B cell (primary cell): ENCODE data around the gene RTN4RL1. TPM values are rescaled to one million over a fixed set of nuclear protein-coding genes. Genes with fewer than 3 reads are reported as not detected.

ENCODE experiments used
- ATAC-seq: fragments of 200-7000 bp; cut with Tn5 transposase; one replicate; pipeline ENCODE4 v1.10.0; 2021; ENCODE audit warnings: low read depth, mild to moderate bottlenecking, moderate number of reproducible peaks, moderate library complexity
- CTCF ChIA-PET: fragments of 350-600 bp; sonication (Branson Sonifier 250); formaldehyde crosslinking; loops from one replicate; lab custom pipeline; 2021; ENCODE audit warnings: antibody characterized with exemption, inconsistent platforms; lab: Charles Lee
- POLR2A ChIA-PET: fragments of 350-600 bp; sonication (Branson Sonifier 250); formaldehyde crosslinking; loops from one replicate; lab custom pipeline; 2021; ENCODE audit warnings: antibody characterized with exemption; lab: Charles Lee
- DNase-seq: peaks from one replicate; pipeline ENCODE4 v3.0.0; 2013
- H2AFZ ChIP-seq: 2 replicates; pipeline ENCODE4 v1.6.1; 2012; ENCODE audit warnings: mild to moderate bottlenecking, low read depth, low read length; ENCODE audit not compliant: insufficient read depth, poor library complexity, severe bottlenecking
- H3K27ac ChIP-seq, 2 donors: 1 replicate in 1 of 2; 2 replicates in 1 of 2; pipeline ENCODE4 v1.5.1; 2012 to 2013; ENCODE audit warnings: low read length in 2 of 2, mild to moderate bottlenecking in 2 of 2, moderate library complexity in 1 of 2
- H3K27me3 ChIP-seq, 4 experiments: fragments of 200-600 bp in 1 of 4; sonication (generic) in 1 of 4; replicated peaks in 1 of 4; 1 replicate in 2 of 4; 2 replicates in 2 of 4; pipeline versions ENCODE4 v1.6.1 to v1.7.0; 2013 to 2016; ENCODE audit warnings: low read length in 3 of 4, mild to moderate bottlenecking in 2 of 4, mixed read lengths in 1 of 4, moderate library complexity in 1 of 4; ENCODE audit not compliant: insufficient read depth in 4 of 4, control insufficient read depth in 3 of 4; ENCODE audit errors: control extremely low read depth in 1 of 4
- H3K36me3 ChIP-seq, 2 experiments: replicated peaks in 1 of 2; 1 replicate in 1 of 2; 2 replicates in 1 of 2; pipeline versions ENCODE4 v1.6.1 to v1.7.1; 2013; ENCODE audit warnings: low read length in 1 of 2; ENCODE audit not compliant: insufficient read depth in 2 of 2, control insufficient read depth in 1 of 2; ENCODE audit errors: control extremely low read depth in 1 of 2, extremely low read depth in 1 of 2
- H3K4me1 ChIP-seq, 2 donors: fragments of 200-600 bp in 1 of 2; sonication (generic) in 1 of 2; 1 replicate in 1 of 2; 2 replicates in 1 of 2; pipeline versions ENCODE4 v1.5.1 to v1.6.1; 2013 to 2017; ENCODE audit warnings: low read length in 2 of 2; ENCODE audit not compliant: control insufficient read depth in 2 of 2, insufficient read depth in 2 of 2
- H3K4me2 ChIP-seq: replicated peaks from 2 replicates; pipeline ENCODE3; 2012; ENCODE audit warnings: mild to moderate bottlenecking, low read depth, low read length; ENCODE audit not compliant: poor library complexity, severe bottlenecking
- H3K4me3 ChIP-seq, 5 experiments: fragments of 200-600 bp in 1 of 5; sonication (generic) in 1 of 5; 1 replicate in 3 of 5; 2 replicates in 2 of 5; pipeline versions ENCODE4 v1.5.1 to v1.7.0; 2011 to 2016; ENCODE audit warnings: low read length in 4 of 5, mild to moderate bottlenecking in 4 of 5, low read depth in 2 of 5, control low read depth in 1 of 5, moderate library complexity in 1 of 5; ENCODE audit not compliant: insufficient read depth in 1 of 5; ENCODE audit errors: control extremely low read depth in 1 of 5, extremely low read depth in 1 of 5
- H3K79me2 ChIP-seq: fragments of 200-600 bp; sonication (generic); one replicate; pipeline ENCODE4 v1.6.0; 2016; ENCODE audit warnings: low read length; ENCODE audit not compliant: control insufficient read depth, insufficient read depth
- H3K9ac ChIP-seq: fragments of 200-600 bp; sonication (generic); 2 replicates; pipeline ENCODE4 v1.6.1; 2017; ENCODE audit warnings: mild to moderate bottlenecking, low read length, moderate library complexity
- H3K9me3 ChIP-seq, 3 donors: one replicate each; pipeline versions ENCODE4 v1.6.1 to v1.7.1; 2013; ENCODE audit warnings: low read length in 2 of 3; ENCODE audit not compliant: control insufficient read depth in 2 of 3, insufficient read depth in 1 of 3; ENCODE audit errors: control extremely low read depth in 1 of 3
- H4K20me1 ChIP-seq: 2 replicates; pipeline ENCODE4 v1.6.0; 2012; ENCODE audit warnings: mild to moderate bottlenecking, low read length; ENCODE audit not compliant: insufficient read depth, control insufficient read depth, poor library complexity, severe bottlenecking
- H3K27ac Mint-ChIP-seq: one replicate; pipeline ENCODE4 v1.8.0; 2021; ENCODE audit warnings: mixed read lengths
- H3K27me3 Mint-ChIP-seq: one replicate; pipeline ENCODE4 v1.8.0; 2021; ENCODE audit warnings: mixed read lengths
- H3K4me1 Mint-ChIP-seq: one replicate; pipeline ENCODE4 v1.8.0; 2021; ENCODE audit warnings: mixed read lengths
- H3K4me3 Mint-ChIP-seq: one replicate; pipeline ENCODE4 v1.8.0; 2021; ENCODE audit warnings: mixed read lengths
- H3K9me3 Mint-ChIP-seq: one replicate; pipeline ENCODE4 v1.8.0; 2022; ENCODE audit warnings: mixed read lengths; ENCODE audit not compliant: insufficient read depth
- CTCF ChIP-seq: fragments of 200-600 bp; IDR thresholded peaks from one replicate; pipeline ENCODE4 v1.8.0; 2022; ENCODE audit warnings: antibody characterized with exemption, mild to moderate bottlenecking
- EZH2 ChIP-seq: IDR thresholded peaks from 2 replicates; pipeline ENCODE4 v1.6.1; 2012; ENCODE audit warnings: borderline replicate concordance, low read depth, mild to moderate bottlenecking, moderate library complexity, low read length; ENCODE audit not compliant: insufficient read depth, poor library complexity, severe bottlenecking
- WGBS: methylation state at CpG from one replicate; pipeline ENCODE4 v1.1.5; 2013; ENCODE audit warnings: missing lambda C conversion rate; ENCODE audit not compliant: insufficient coverage; 5-methylcytosine and 5-hydroxymethylcytosine counted together
- intact Hi-C: fragments of 100-400 bp; cut with micrococcal nuclease; formaldehyde crosslinking; loops from one replicate; pipeline ENCODE4 v1.10.0; 2022
- polyA plus RNA-seq: library from polyadenylated mRNA; depleted of rRNA; stranded (reverse); fragments of >200 nt; gene quantifications from 2 replicates; pipeline ENCODE4 v1.2.3, GENCODE V29; 2012
- total RNA-seq, 2 donors: library from RNA; stranded (reverse); fragments of 120-200 nt in 1 of 2; gene quantifications; 1 replicate in 1 of 2; 2 replicates in 1 of 2; pipeline versions ENCODE4 v1.2.3 to v1.2.4, GENCODE V29; 2013 to 2022

The RTN4RL1 gene
- total and polyA plus RNA-seq, 2 donors (not counting 1 experiment from before 2014, with no cell fraction given) = 0.03 to 0.07 TPM

GRCh38 chr17:1947743-1948516 lies 77.2 kb downstream of the RTN4RL1 start:
- POLR2A ChIA-PET = no interaction called here

More at GRCh38 chr17:1947743-1948516, 77.2 kb downstream of the RTN4RL1 start:
- H3K9me3 Mint-ChIP-seq = no peaks in the 10 kb centered on the region
- Histone ChIP-seq H2AFZ (no peak overlapping the region), H3K27ac (no peak overlapping the region), H3K27me3 (no peaks in the 10 kb centered on the region), H3K4me1 (no peaks in the 10 kb centered on the region), H3K36me3 (no peaks in the 10 kb centered on the region), H3K4me2 (no peak overlapping the region), H3K4me3 (no peak overlapping the region), H4K20me1 (no peaks in the 10 kb centered on the region), H3K9ac (no peak overlapping the region), H3K9me3 (no peaks in the 10 kb centered on the region), H3K79me2 (no peaks in the 10 kb centered on the region)
- no peak overlapping the region for H3K4me3 Mint-ChIP-seq
- no peaks in the 10 kb centered on the region for H3K4me1 Mint-ChIP-seq
- ATAC-seq (no peak), DNase-seq (no peak)
- intact Hi-C loops = no loop called here
- H3K27me3 Mint-ChIP-seq = no peaks in the 10 kb centered on the region
- CTCF ChIA-PET = no interaction called here
- WGBS = 92% methylated on average over 22 of the region's 22 CpGs
- TF ChIP-seq CTCF = no peak
- TF ChIP-seq EZH2 = no peak
- H3K27ac Mint-ChIP-seq = no peak overlapping the region
